GM18498 (cell line): ENCODE measurements around the gene PARPBP.
"Not testable (repeated sequence)": the region's sequence is repeated elsewhere in the genome, so short reads cannot be mapped to it uniquely, and the experiment has no call there.

Experiments used
- ATAC-seq: cut with Tn5 transposase; IDR thresholded peaks from one replicate; pipeline ENCODE4 v1.9.1; 2021; ENCODE audit warnings: mild to moderate bottlenecking, moderate library complexity; ENCODE audit not compliant: unreplicated experiment

Gene PARPBP

DNA sequence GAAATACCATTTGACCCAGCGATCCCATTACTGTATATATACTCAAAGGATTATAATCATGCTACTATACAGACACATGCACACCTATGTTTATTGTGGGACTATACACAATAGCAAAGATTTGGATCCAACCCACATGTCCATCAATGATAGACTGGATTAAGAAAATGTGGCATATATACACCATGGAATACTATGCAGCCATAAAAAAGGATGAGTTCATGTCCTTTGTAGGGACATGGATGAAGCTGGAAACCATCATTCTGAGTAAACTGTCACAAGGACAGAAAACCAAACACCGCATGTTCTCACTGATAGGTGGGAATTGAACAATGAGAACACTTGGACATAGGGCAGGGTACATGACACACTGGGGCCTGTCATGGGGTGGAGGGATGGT is 120.9 kb downstream of the PARPBP start:
- ATAC-seq: not testable (repeated sequence)
